HEK293 (cell line): ENCODE results near the gene PHF23.

Experiments used
- BCL11A ChIP-seq: fragments of 450-650 bp; formaldehyde crosslinking; IDR thresholded peaks from 2 replicates; pipeline ENCODE4 v1.5.1; 2016; ENCODE audit warnings: low read depth, missing biosample characterization, missing genetic modification characterization
- CTCF ChIP-seq: fragments of 450-650 bp; formaldehyde crosslinking; IDR thresholded peaks from 2 replicates; pipeline ENCODE4 v1.5.1; 2016; ENCODE audit warnings: missing biosample characterization, missing genetic modification characterization
- KLF1 ChIP-seq: fragments of 450-650 bp; formaldehyde crosslinking; IDR thresholded peaks from 2 replicates; pipeline ENCODE4 v1.5.1; 2016; ENCODE audit warnings: missing biosample characterization, missing genetic modification characterization
- MZF1 ChIP-seq: fragments of 450-650 bp; formaldehyde crosslinking; IDR thresholded peaks from 2 replicates; pipeline ENCODE4 v1.5.1; 2017; ENCODE audit warnings: missing biosample characterization, missing genetic modification characterization, borderline replicate concordance
- PBX3 ChIP-seq: sonication (generic); formaldehyde crosslinking; IDR thresholded peaks from 2 replicates; pipeline ENCODE4 v1.8.1; 2022; ENCODE audit warnings: mild to moderate bottlenecking, moderate library complexity, missing genetic modification reagents
- TCF7L2 ChIP-seq: IDR thresholded peaks from 2 replicates; pipeline ENCODE4 v1.6.1; 2011; ENCODE audit warnings: low read depth, mild to moderate bottlenecking, inconsistent platforms, low read length, moderate library complexity, borderline replicate concordance
- ZFP41 ChIP-seq: fragments of 450-650 bp; formaldehyde crosslinking; IDR thresholded peaks from 2 replicates; pipeline ENCODE4 v1.5.1; 2016; ENCODE audit warnings: missing biosample characterization, missing genetic modification characterization, borderline replicate concordance
- ZNF335 ChIP-seq: fragments of 450-650 bp; formaldehyde crosslinking; conservative IDR thresholded peaks from 2 replicates; pipeline ENCODE4 v1.5.1; 2016; ENCODE audit warnings: missing biosample characterization, missing genetic modification characterization
- ZNF555 ChIP-seq: fragments of 450-650 bp; formaldehyde crosslinking; conservative IDR thresholded peaks from 2 replicates; pipeline ENCODE4 v1.5.1; 2017; ENCODE audit warnings: missing biosample characterization, mild to moderate bottlenecking, missing genetic modification characterization, inconsistent platforms
- ZNF623 ChIP-seq: fragments of 450-650 bp; formaldehyde crosslinking; IDR thresholded peaks from 2 replicates; pipeline ENCODE4 v1.5.1; 2016; ENCODE audit warnings: missing biosample characterization, missing genetic modification characterization
- ZNF629 ChIP-seq: fragments of 450-650 bp; formaldehyde crosslinking; IDR thresholded peaks from 2 replicates; pipeline ENCODE4 v1.5.1; 2017; ENCODE audit warnings: missing biosample characterization, missing genetic modification characterization
- ZNF660 ChIP-seq: fragments of 450-650 bp; IDR thresholded peaks from 2 replicates; pipeline ENCODE4 v1.5.1; 2018; ENCODE audit warnings: missing biosample characterization, mild to moderate bottlenecking, missing genetic modification characterization
- ZNF776 ChIP-seq: fragments of 450-650 bp; formaldehyde crosslinking; IDR thresholded peaks from 2 replicates; pipeline ENCODE4 v1.5.0; 2017; ENCODE audit warnings: missing biosample characterization, missing genetic modification characterization, borderline replicate concordance

GRCh38 chr17:7237761-7238419 is 1.4 kb downstream of the PHF23 start:
- TF ChIP-seq CTCF (tag by site-specific recombination) = no peak
- no peak for TF ChIP-seq ZNF629 (tag by site-specific recombination)
- 0 out of 2 replicates have a peak, but pooled peaks have one; percentile 42 for TF ChIP-seq PBX3
- TF ChIP-seq ZNF335 (tag by site-specific recombination) = no peak
- TF ChIP-seq MZF1 (tag by site-specific recombination) = no peak
- TF ChIP-seq ZNF623 (tag by site-specific recombination) = no peak
- TF ChIP-seq ZNF776 (tag by site-specific recombination) = no peak
- TF ChIP-seq ZNF555 (tag by site-specific recombination) = no peak
- TF ChIP-seq ZFP41 (tag by site-specific recombination) = no peak
- no peak for TF ChIP-seq BCL11A (tag by site-specific recombination)
- 0 out of 2 replicates have a peak, but pooled peaks have one; percentile 41 for TF ChIP-seq ZNF660 (tag by site-specific recombination)
- TF ChIP-seq KLF1 (tag by site-specific recombination) = peak; percentile 89
- TF ChIP-seq TCF7L2 = no peak
